ENCODE data around the gene PSMB3.
A peak's percentile ranks its signal among the peaks of the same experiment; 100 is the strongest.

Gene PSMB3

DNA sequence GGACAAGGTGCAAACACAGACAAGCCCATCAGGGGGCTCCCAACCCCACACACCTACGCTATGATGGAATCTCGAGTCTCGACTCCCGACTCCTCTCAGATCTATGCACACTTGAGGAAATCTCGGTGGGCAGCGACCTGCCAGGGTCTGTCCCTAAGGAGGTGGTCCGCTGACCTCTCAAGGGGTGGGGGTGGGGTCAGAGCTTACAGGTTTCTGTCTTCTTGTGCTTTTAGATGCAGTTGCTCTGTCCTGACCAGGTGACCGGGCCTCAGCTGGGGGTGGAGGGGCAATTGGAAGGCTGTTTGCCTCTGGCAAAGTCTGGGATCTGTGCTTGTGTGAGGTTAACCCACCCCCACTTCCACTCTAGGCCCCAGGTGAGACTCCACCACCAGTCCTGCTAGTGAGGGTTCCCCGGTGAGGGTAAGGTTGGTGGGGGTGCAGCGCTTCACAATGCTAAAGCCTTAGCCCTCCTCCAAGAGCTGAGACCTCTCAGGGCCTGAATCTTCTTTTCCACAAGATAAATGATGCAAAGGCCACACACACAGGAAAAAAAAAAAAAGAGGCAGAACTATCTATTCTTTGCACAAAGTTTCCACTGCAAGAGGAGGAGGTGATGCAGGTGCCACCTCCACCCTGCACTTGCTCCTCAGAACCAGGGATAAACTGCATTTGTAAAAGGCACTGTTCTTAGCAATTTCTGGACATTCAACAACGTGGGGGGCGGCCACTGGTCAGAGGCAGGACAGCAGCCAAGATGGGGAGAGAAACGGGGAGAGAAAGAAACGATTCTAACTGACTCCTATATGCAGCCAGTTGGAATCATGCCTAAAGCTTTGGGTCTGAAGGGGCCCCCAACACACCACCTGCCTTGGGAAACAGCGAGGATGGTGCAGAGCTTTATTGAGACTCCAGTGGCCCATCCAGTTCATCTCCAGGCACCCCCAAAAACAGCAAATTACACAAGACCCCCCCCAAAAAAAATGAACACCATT is 18.3 kb upstream of the PSMB3 start:
- DNase-seq: no peak

DNA sequence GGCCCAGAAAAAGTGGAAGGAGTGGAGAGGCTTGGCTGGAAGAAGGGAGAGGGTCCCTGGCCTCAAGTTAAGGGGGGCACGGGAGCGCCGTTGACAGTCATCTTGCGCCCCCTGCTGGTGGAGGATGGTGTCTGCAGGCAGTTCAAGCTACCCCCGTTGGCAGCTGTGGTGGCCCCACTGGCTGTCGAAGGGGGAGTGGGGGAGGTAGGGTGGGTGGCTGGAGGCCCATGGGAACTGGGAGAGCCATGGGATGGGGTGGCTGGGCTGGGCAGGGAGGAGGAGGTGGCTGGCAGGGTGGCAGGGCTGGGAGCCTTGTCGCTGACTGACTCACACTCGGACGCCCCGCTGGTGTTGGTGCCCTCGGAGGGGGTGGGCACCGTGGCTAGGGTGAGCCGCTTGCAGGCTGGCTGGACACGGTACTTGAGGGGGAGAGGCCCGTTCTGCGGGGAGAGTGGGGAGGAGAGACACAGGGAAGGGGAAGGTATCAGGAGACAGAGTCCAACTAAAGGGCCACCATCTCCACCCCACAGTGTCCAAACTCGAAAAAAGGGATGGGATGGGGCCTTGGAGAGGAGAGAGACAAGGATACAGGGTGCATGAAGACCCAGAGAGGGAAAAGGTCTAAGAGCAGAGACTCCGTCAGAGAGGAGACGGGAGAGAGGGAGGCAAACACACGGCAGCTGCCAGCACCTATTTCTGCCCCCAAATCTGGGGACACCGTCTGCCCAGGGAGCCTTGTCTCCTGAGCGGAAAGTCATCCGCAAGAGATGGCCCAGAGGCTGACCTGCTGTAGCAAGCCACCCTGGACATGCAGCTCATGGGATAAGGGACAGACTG is 17.2 kb upstream of the PSMB3 start:
- DNase-seq: peak; percentile 81

DNA sequence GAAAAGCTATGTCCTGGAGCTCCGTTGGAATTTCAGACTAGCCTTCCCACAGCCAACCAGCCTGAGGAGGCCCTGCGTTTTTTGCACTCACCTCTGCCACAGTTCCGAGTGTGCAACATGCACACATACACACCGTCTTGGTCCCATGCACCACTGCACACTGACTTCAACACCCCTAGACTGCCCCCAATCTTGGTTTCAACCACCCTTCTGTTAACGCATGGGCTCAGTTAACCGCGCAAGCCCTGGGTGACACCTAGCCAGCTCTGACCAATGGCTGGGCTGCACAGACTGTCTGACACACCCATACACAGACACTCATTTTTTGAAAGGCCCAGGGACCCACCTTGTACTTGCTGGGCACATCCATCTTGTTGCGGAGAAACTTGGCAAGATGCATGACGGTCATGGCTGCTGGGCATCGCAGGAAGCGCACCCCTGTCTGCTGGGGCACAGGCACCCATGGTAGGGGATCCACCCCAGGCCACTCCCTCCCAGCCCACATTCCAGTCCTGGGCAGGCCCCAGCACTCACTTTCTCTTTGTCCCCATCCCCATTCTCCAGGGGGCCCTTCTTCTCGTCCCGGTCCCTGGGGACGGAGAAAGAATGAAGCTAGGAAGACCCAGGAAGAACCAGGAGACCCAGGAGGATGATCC is 14.4 kb upstream of the PSMB3 start:
- DNase-seq: no peak

DNA sequence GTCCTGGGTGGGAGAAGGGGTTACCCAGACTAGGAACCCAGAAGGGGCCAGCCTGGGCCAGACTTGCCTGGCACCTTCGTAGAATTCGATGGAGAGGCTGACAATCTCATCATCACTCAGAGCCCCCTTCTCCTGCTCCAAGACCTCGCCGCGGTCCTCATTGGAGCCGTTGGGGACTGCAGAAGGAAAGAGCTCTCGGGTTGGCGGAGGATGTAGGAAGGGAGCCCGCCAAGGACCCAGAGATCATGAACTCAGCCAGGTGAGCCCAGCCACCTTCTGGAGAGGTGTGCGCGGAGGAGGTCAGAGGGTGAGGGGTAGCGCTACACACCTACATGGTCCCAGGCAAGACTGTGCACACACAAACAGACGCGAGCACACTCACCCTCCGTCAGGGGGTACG is 13.9 kb upstream of the PSMB3 start:
- DNase-seq: no peak

DNA sequence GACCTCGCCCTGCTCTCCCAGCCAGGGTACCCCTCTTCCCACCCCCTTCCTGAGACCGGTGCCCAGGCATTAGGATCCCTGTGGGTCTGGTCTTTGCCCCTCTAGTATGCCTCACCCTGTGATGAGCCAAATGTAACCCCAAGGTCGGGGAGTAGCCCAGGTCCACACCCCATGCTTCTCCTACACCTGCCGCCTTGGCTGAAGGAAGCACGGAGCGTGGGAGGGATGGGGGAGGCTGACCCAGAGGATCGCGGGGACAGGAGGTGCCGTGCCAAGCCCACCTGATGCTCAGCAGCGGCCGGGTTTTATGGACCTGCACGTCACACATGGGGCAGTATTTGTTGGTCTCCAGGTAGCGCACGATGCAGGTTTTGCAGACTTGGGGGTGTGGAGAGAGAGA is 13.2 kb upstream of the PSMB3 start:
- no peak for DNase-seq

DNA sequence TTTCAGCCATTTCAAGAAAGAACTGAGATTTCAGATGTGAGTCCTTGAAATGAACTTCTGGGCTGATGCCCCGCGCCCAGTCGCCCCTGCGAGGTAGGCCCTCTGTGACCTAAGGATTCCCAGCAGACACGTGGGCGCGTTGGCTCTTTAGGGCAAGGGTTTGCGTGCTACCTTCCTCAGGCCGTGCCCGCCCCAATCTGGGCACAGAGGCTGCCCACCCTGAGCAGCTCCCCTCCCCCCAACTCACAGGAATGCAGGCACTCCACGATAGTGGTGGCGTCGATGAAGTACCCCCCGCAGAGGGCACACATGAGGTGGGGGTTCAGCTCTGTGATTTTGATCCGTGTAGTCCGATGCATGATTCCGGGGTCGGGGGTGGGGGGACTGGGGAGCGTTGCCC is 12.5 kb upstream of the PSMB3 start:
- no peak for DNase-seq

DNA sequence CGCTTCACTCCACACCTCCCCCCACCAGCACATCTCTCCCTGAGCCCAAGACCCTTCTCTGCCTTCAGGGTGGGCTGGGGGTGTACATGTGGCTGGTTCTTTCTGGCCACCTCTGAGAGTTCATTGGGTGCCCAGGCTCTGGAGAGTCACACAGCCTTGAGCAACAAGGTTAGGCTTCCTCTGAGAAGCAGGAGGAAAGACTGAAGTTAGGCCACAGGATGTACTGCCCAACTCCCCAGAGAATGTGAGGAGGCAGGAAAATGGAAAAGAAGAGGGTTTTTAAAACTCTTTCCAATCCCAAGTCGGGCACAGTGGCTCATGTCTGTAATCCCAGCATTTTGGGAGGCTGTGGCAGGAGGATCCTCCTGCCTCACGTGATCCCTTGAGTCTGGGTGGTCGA is 11.7 kb upstream of the PSMB3 start:
- no peak for DNase-seq

DNA sequence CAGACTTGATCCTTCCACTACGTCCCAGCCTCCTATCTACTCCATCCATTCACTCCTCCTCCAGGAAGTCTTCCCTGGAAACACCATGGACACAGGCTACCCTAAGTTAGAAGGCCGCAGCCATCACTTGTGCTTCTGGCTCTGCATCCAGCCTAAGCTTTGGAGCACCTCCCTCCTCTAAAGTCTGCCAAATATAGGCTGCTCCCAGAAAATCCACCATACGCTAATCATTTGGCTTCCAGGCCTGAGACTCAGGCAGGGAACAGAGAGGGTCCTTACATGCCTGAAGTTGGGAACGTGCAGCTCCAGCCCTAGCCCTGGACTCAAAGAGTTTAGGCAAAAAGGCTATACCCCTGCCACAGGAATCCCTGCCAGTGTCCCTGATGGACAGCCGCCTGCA is 11.1 kb upstream of the PSMB3 start:
- no peak for DNase-seq

DNA sequence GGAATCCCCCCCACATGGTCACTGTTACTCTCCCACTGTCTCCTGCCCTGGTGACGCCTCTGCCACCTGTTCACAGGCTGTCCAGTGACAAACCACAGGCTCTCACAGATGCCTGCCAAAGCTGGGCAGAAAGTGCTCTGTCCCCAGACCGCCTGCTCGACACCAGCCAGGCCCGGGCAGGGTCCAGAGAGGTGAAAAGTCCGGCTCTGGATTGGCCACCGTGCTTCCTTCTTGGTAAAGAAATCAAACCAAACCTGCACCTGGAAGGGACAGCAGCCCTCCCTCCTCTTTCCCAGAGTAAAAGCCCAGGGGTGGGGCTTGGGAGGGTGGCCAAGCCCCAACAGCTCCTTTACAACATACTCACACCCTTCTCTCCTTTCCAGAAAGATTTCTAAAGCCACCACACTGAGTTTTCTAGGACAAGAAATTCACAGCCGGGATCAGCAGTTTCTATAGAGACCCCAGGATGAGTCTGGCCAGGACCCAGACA is 10.6 kb upstream of the PSMB3 start:
- DNase-seq: no peak

DNA sequence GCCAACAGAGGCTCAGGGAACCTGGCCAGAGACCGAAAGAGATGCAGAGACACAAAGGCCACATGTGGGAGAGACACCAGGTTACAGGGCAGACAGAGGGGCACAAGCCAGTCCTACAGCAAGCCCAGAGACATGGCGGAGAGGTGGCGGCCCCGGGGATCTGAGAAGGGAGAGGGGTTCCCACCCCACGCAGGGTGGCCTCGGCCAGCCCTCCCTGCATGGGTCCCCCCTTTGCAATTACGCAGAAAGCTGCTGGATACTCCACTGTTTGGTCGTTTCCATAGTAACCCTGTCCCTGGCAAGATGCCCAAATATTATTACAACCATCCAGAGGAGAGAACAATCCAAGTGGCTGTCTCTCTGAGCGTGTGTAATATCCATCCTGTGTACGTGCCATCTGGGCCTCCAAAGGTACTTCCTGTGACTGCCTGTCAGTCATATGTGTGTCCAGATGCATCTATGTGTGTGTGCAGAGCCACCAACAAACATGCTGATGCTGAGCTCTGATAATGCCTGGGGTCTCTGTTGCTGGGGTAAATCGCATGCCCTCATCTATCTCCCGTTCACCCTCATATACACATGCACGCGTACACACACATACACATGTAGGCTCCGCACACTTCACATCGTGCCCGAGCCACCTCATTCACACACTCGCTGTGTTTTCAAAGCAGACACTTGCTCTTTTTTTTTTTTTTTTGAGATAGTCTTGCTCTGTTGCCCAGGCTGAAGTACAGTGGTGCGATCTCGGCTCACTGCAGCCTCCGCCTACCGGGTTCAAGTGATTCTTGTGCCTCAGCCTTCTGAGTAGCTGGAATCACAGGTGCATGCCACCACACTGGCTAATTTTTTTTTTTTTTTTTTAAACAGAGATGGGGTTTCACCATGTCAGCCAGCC is 9.9 kb upstream of the PSMB3 start:
- DNase-seq: no peak

DNA sequence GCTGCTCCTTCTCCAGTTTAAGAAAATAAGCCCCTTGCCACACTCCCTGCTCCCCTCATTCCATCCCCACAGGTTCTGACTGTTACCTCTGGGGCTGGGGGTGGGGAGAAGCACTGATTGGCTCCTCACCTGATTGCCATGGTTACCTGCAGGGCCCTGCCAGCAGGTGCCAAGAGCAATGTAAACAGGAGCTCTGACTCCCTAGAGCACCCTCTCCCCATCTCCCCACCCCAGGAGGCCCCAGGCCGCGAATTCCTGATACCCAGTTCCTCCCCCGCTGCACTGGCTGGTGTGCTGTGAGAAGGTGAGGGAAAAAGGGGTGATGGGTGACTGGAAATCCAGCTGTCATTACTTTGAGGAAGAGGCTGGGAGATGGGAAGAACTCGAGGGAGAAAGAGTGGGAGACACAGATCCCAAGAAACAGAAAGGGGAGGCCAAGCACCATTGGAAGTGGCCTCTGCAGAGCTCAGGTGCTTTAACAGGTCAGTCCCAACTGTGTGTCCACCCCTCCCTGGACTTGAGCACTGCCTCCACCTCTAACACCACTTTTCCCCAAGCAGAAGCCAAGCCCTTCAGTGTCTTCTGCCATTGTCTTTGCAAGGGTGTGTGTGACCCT is 8.9 kb upstream of the PSMB3 start:
- DNase-seq: no peak

DNA sequence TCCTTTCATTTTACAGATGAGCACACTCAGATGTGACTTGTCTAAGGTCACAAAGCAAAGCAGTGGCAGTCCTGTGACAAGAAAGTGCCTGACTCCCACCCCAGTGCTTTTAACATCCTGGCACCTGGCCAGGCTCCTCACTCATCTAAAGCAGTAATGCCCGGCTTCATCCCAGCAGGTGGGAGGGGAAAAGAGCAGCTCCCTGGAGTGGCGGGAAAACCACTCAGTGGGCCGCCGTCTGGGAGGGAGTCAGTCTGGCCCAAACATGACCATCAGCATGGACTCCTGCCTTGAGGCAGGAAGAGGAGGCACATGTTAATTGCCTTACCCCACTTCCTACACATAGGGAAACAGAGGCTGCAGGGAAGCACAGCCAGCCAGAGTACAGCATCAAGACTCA is 7.0 kb upstream of the PSMB3 start:
- DNase-seq: no peak

DNA sequence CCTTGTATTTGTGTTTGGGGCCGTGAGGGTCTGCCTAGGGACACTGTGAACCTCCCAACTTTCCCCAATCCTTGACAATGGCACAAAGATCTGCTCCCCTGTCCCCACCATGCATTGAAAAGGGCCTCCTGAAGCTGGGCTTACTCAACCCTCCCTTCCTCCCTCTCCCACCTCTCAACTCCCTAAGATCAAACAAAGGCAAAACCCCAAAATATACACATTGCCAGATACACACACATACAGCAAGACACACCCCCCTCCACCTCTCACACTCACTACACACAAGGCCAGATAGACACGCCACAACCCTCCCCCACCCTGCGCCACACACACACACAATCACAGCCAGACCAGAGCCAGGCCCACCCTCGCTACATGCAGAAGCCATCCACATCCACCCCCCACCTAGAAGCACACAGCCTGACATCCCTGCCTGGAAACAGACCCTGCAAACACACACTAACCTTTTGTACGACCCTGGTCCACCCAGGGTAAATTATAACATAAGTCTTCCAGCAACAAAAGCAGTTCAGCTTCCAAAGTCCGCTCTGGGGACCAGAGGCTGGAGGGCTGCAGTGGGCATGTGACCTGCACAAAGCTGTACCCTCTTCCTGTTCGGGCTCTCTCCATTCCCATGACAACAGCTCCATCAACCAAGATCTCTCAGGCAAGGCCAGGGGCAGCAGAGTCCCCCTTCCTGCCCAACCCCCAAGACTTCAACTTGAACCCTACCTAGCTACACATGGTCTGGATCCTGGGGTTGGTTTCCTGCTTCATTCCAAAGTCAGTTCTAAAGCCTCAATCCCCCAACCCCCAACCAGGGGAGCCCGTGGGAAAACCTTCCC is 6.3 kb upstream of the PSMB3 start:
- DNase-seq: no peak

DNA sequence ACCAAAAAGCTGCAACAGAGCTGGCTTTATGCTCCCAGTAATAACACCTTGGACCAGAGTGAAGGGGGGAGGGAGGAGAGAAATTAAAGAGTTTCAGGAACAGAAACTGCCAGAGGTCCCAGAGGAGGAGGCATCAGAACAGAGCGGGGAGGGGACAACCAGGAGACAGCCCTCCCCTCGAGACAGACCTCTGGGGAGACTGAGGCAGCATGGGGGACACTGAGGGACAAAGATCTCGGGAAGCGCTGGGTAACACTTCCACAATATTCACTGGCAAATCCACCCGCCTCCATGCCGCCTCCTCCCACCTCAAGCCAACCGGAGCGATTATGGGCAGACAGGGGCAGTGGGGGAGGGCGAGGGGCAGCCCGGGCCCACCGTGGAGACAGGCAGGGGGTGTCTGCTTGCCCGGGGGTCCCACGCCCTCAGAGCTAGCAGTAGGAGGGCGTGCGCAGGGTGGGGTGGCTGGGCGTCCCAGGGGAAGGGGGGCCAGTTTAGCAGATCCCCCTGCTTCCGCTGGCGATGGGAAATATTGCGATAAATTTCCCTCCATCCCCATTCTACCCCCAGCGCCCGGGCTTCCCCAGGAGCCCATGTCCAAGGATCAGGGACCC is 5.6 kb upstream of the PSMB3 start:
- DNase-seq: no peak

DNA sequence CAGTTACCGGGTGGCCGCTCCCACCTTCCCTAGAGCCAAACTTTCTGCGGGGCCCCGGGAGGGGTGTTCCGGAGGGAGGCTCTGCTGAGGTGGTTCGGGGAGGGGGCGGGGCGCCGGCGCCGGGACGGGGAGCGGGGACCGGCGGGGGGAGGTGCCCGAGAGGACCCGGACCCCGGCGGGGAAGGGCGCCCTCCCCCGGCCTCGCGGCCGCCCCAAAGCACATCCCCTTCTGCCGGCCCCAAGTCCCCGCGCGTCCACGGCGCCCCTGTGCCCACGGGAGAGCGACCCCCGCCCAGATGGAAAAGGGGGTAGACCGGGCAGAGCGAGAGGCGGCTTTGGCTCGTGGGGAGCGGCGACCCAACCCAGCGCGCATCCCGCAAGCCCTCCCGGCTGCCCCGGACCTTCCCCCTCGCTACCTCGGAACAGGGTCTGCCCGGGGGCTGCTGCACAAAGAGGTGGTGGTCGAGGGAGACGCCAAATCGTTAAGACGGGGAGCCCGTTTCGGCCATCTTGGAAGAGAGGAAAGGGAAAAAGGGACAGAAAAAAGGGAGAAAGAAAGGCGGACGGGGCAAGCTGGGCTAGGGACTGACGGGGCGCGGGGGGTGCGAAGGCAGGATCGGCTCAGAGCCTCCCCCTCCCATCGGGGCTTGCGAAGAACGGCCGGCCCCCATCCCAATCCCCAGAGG is 4.9 kb upstream of the PSMB3 start:
- DNase-seq: peak; percentile 67

DNA sequence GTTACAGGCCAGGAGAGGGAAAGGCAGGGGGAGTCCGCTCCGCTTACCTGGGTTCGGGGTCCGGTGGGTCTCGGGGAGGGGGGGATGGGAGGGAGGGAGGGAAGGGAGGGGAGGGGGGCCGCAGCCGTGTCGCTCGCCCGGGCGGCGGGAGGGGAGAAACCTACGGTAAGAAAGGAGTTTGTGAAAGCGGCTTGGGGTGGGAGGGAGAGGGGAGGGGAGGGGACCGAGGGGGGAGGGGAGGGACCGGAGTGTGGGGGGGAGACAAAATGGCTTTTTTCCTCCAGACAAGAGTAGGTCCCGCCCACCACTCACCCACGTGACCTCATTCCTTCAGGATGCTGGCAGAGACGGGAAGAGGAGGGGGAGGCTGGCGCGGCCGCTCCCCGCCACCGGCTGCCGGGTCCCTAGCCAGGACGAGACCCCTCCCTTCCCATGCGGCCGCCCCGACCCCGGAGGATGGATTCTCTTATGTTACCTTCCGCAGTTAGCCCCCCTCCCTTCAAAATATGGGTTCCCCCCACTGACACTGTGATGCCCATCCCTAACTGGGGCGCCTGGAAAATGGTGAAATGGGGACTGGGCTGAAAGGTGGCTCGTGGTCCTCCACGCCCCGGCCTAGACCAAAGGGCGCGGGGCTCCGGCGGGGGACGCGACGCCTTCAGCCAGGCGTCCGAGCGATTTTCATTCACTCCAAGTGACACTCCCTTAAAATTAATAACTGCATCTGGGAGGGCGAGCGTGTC is 4.2 kb upstream of the PSMB3 start, which contains the start of gene PCGF2:
TSS of gene PCGF2 (minus strand) at position 188 of the 743 bp plus-strand sequence. CDS start 7,934 bp downstream, outside the sequence.
- peak; percentile 98 for DNase-seq

DNA sequence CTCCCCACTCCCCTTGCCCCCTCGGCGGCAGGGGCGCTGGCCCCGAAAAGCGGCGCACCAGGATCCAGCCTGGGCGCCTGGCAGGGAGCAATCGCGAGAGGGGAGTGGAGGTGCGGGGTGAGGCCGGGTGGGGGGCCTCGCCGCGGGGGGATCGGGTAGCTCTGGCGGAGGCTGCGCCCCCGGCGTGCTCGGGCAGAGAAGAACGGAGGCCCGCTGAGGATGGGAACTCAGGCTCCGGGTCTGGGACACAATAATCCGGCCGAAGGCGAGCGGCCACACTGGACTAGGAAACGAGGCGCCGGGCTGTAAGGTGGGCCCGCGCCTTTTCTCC is 3.7 kb upstream of the PSMB3 start:
- no peak for DNase-seq

DNA sequence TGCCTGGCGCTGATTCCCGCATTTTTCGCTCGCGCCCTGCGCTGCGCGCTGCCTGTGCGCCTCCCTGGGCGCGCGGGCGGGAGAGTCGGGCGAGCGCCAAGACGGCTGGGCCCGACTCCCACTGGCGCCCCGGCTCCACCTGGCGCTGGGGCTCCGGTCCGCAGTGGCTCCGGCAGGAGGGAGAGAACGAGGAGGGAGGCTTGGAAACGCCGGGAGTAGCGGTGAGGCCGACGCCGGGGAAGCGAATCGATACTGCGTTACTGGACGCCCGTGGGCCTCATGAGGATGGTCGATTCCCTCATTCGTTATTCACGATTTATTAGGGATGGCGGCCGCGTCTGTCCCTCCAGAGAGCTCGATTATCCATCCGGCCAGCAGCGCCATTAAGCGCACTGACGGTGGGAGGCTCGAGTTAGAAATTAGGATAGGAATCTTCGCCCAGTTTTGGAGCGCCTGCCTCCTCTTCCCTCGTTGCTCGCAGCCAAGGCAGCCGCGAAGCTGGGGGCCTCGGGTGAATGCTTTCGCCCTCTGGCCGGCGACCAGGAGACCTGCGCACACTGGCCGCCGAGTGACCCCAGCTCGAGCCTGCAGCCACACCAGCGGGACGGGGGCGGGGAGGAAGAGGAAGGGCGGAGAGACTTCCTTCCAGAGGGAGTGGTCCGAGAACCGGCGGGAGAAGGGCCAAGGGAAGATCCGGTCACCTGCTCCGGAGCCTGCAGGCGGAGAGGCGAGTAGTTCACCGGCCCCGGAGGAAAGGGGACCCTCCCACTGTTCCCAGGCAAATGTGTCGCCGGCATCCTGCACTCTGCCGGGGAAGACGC is 3.1 kb upstream of the PSMB3 start:
- DNase-seq: peak; percentile 95

Measured in islet precursor cell (in vitro differentiated cells).